ENCODE measurements around the gene IFI16.

DNA sequence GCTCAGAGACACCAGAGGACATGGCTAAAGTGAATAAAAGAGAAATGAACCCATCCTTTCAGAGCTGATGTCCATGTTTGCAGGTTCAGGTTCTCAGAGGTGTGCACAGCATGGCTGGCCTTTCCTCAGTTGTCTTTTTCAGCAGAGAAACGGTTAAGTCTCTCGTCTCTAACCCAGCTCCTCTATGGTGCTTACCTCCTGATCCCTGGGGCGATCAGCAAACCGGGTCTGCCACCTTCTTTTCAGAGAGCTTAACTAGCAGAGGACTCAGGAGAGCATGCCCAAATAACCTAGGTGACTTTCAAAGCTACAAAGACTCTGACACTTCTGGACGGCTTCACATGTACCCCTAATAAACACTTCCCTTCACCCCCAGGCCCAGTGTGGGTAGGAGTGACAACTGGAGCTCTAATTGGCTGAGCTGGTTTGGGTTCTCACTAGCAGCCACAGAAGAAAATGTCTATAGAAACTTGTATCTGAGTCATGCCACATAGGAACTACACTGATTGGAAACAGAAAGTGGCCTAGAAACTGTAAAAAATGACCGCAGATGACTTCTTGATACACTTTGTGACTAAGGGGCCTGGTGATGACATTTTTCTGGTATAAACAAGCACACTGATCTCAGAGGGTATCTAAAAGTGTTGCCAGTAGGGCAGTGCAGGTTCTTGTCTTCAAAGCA is 66.9 kb downstream of the IFI16 start, which contains the start of gene AIM2:
- no peak for TF ChIP-seq POLR2A (IDR thresholded peaks at IDR 0.05)
- TF ChIP-seq, protein P1, sequence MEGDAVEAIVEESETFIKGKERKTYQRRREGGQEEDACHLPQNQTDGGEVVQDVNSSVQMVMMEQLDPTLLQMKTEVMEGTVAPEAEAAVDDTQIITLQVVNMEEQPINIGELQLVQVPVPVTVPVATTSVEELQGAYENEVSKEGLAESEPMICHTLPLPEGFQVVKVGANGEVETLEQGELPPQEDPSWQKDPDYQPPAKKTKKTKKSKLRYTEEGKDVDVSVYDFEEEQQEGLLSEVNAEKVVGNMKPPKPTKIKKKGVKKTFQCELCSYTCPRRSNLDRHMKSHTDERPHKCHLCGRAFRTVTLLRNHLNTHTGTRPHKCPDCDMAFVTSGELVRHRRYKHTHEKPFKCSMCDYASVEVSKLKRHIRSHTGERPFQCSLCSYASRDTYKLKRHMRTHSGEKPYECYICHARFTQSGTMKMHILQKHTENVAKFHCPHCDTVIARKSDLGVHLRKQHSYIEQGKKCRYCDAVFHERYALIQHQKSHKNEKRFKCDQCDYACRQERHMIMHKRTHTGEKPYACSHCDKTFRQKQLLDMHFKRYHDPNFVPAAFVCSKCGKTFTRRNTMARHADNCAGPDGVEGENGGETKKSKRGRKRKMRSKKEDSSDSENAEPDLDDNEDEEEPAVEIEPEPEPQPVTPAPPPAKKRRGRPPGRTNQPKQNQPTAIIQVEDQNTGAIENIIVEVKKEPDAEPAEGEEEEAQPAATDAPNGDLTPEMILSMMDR (IDR thresholded peaks at IDR 0.05), result no peak
